HFFc6 (cell line): ENCODE data around the gene NEAT1. TPM values are rescaled to one million over a fixed set of nuclear protein-coding genes. Genes with fewer than 3 reads are reported as not detected.
A peak's percentile ranks its signal among the peaks of the same experiment; 100 is the strongest.

Experiments used
- DNase-seq: peaks from one replicate; pipeline ENCODE4 v3.0.0-alpha.2; 2018
- H3K27ac Mint-ChIP-seq: 2 replicates; pipeline ENCODE4 v1.8.0; 2020; ENCODE audit warnings: mild to moderate bottlenecking, mixed read lengths
- H3K27me3 Mint-ChIP-seq: 2 replicates; pipeline ENCODE4 v1.8.0; 2021; ENCODE audit warnings: mild to moderate bottlenecking, moderate library complexity, mixed read lengths; ENCODE audit not compliant: insufficient read depth
- H3K36me3 Mint-ChIP-seq: 2 replicates; pipeline ENCODE4 v1.8.0; 2021; ENCODE audit warnings: low read depth, mixed read lengths
- H3K4me1 Mint-ChIP-seq: 2 replicates; pipeline ENCODE4 v1.8.0; 2020; ENCODE audit warnings: low read depth, mixed read lengths
- H3K4me3 Mint-ChIP-seq: 2 replicates; pipeline ENCODE4 v1.8.0; 2020; ENCODE audit warnings: mild to moderate bottlenecking, moderate library complexity, mixed read lengths
- H3K9me3 Mint-ChIP-seq: 2 replicates; pipeline ENCODE4 v1.8.0; 2020; ENCODE audit warnings: mild to moderate bottlenecking, mixed read lengths
- CTCF ChIP-seq: fragments of 200-600 bp; sonication (generic); IDR thresholded peaks from 2 replicates; pipeline ENCODE4 v1.5.0; 2021; ENCODE audit warnings: antibody characterized with exemption, mild to moderate bottlenecking
- total RNA-seq, 6 experiments: library from RNA; stranded (reverse); fragmentation: NEBNext Ultra II Directional; extraction: Animal tissue kit (Norgen Biotek cat#: 25700); gene quantifications; 2 replicates in 1 of 6; 3 replicates in 5 of 6; pipeline ENCODE4 v1.2.3, GENCODE V29; 2021

NEAT1 gene
- total RNA-seq, 6 experiments from 2014 or later = 185 to 250 (median 213) TPM

DNA sequence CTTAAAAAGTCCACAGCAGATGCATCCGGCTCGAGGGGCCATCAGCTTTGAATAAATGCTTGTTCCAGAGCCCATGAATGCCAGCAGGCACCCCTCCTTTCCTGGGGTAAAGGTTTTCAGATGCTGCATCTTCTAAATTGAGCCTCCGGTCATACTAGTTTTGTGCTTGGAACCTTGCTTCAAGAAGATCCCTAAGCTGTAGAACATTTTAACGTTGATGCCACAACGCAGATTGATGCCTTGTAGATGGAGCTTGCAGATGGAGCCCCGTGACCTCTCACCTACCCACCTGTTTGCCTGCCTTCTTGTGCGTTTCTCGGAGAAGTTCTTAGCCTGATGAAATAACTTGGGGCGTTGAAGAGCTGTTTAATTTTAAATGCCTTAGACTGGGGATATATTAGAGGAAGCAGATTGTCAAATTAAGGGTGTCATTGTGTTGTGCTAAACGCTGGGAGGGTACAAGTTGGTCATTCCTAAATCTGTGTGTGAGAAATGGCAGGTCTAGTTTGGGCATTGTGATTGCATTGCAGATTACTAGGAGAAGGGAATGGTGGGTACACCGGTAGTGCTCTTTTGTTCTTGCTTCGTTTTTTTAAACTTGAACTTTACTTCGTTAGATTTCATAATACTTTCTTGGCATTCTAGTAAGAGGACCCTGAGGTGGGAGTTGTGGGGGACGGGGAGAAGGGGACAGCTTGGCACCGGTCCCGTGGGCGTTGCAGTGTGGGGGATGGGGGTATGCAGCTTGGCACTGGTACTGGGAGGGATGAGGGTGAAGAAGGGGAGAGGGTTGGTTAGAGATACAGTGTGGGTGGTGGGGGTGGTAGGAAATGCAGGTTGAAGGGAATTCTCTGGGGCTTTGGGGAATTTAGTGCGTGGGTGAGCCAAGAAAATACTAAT, 1.9 kb downstream of the NEAT1 start:
- H3K36me3 Mint-ChIP-seq = peaks cover 66% of the 10 kb centered on the region

DNA sequence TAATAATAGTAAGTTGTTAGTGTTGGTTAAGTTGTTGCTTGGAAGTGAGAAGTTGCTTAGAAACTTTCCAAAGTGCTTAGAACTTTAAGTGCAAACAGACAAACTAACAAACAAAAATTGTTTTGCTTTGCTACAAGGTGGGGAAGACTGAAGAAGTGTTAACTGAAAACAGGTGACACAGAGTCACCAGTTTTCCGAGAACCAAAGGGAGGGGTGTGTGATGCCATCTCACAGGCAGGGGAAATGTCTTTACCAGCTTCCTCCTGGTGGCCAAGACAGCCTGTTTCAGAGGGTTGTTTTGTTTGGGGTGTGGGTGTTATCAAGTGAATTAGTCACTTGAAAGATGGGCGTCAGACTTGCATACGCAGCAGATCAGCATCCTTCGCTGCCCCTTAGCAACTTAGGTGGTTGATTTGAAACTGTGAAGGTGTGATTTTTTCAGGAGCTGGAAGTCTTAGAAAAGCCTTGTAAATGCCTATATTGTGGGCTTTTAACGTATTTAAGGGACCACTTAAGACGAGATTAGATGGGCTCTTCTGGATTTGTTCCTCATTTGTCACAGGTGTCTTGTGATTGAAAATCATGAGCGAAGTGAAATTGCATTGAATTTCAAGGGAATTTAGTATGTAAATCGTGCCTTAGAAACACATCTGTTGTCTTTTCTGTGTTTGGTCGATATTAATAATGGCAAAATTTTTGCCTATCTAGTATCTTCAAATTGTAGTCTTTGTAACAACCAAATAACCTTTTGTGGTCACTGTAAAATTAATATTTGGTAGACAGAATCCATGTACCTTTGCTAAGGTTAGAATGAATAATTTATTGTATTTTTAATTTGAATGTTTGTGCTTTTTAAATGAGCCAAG, 2.7 kb downstream of the NEAT1 start:
- H3K4me1 Mint-ChIP-seq = peaks cover 62% of the 10 kb centered on the region
- peak; percentile 87 for DNase-seq
- H3K27ac Mint-ChIP-seq = peak overlapping the region; percentile 98
- peaks cover 70% of the 10 kb centered on the region for H3K36me3 Mint-ChIP-seq
- H3K4me3 Mint-ChIP-seq = peak overlapping the region; percentile 99
- peak; percentile 44 for TF ChIP-seq CTCF
- H3K9me3 Mint-ChIP-seq = peaks cover 80% of the 10 kb centered on the region
- peaks cover 86% of the 10 kb centered on the region for H3K27me3 Mint-ChIP-seq

More for the DNA sequence above, 1.9 kb downstream of the NEAT1 start:
- Mint-ChIP-seq H3K4me3 (peak overlapping the region; percentile 99), H3K27me3 (peaks cover 77% of the 10 kb centered on the region), H3K4me1 (peaks cover 62% of the 10 kb centered on the region), H3K27ac (peak overlapping the region; percentile 98), H3K9me3 (peaks cover 71% of the 10 kb centered on the region)
- TF ChIP-seq CTCF = no peak
- DNase-seq = peak; percentile 50

DNA sequence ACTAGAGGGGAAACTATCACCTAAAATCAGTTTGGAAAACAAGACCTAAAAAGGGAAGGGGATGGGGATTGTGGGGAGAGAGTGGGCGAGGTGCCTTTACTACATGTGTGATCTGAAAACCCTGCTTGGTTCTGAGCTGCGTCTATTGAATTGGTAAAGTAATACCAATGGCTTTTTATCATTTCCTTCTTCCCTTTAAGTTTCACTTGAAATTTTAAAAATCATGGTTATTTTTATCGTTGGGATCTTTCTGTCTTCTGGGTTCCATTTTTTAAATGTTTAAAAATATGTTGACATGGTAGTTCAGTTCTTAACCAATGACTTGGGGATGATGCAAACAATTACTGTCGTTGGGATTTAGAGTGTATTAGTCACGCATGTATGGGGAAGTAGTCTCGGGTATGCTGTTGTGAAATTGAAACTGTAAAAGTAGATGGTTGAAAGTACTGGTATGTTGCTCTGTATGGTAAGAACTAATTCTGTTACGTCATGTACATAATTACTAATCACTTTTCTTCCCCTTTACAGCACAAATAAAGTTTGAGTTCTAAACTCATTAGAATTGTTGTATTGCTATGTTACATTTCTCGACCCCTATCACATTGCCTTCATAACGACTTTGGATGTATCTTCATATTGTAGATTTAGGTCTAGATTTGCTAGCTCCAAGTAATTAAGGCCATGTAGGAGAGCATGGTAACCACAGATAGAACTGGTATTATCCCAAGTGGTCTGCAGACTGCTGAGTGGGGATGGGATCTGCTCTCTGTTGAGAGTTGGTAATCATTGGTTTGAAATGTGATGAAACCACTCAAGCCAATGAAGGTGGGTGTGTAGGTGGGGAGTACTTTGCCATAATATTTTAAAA, 3.6 kb downstream of the NEAT1 start:
- H3K4me3 Mint-ChIP-seq = peak overlapping the region; percentile 99
- H3K9me3 Mint-ChIP-seq = peaks cover 89% of the 10 kb centered on the region
- peak; percentile 91 for DNase-seq
- no peak for TF ChIP-seq CTCF
- H3K27ac Mint-ChIP-seq = peak overlapping the region; percentile 98
- H3K36me3 Mint-ChIP-seq = peaks cover 70% of the 10 kb centered on the region
- H3K4me1 Mint-ChIP-seq = peaks cover 62% of the 10 kb centered on the region
- peaks cover 93% of the 10 kb centered on the region for H3K27me3 Mint-ChIP-seq

- peak; percentile 88 for DNase-seq
- Mint-ChIP-seq H3K36me3 (peaks cover 74% of the 10 kb centered on the region), H3K27me3 (peaks cover 99% of the 10 kb centered on the region), H3K4me1 (peaks cover 62% of the 10 kb centered on the region), H3K27ac (peak overlapping the region; percentile 98), H3K4me3 (peak overlapping the region; percentile 99), H3K9me3 (peaks cover 97% of the 10 kb centered on the region)
- TF ChIP-seq CTCF = no peak
Measured at GRCh38 chr11:65426839-65427690, 4.5 kb downstream of the NEAT1 start.
